Activated CD8-positive, alpha-beta memory T cell treated with anti-CD3 and anti-CD28 coated beads for 1 hour (primary cell): ENCODE data around the gene NHP2.
"Not testable (repeated sequence)": the region's sequence is repeated elsewhere in the genome, so short reads cannot be mapped to it uniquely, and the experiment has no call there.

Experiments
- DNase-seq, 2 donors: peaks; one replicate each; pipeline ENCODE4 v3.0.0-alpha.2; 2020; ENCODE audit warnings: low read depth in 1 of 2; ENCODE audit errors: extremely low read depth in 1 of 2

Gene NHP2

GRCh38 chr5:178131446-178131996 is 22.2 kb downstream of the NHP2 start:
- DNase-seq = no peak

- peak in 1 of 2 donors; percentile 72 for DNase-seq
Observed at GRCh38 chr5:178130576-178131445, 22.9 kb downstream of the NHP2 start, which contains the start of gene RMND5B. Gene RMND5B (plus strand): TSS chr5:178131014. CDS start chr5:178138120, 7,106 bp downstream.

GRCh38 chr5:178130234-178130575 is 23.5 kb downstream of the NHP2 start:
- DNase-seq = not testable (repeated sequence)

- DNase-seq = no peak
Observed at GRCh38 chr5:178129296-178129695, 24.4 kb downstream of the NHP2 start.

- not testable (repeated sequence) for DNase-seq
Observed at GRCh38 chr5:178127300-178128009, 26.2 kb downstream of the NHP2 start.

- no peak for DNase-seq
Observed at GRCh38 chr5:178126556-178126955, 27.1 kb downstream of the NHP2 start.

- DNase-seq = no peak
Observed at GRCh38 chr5:178125253-178125906, 28.3 kb downstream of the NHP2 start.

GRCh38 chr5:178123966-178124925 is 29.4 kb downstream of the NHP2 start:
- no peak for DNase-seq

- DNase-seq = no peak
Observed at GRCh38 chr5:178123094-178123965, 30.4 kb downstream of the NHP2 start.

- no peak for DNase-seq
Observed at GRCh38 chr5:178122346-178122745, 31.3 kb downstream of the NHP2 start.

GRCh38 chr5:178121391-178122276 is 32.1 kb downstream of the NHP2 start:
- DNase-seq = no peak

- peak; percentile 63 to 69 for DNase-seq
Observed at GRCh38 chr5:178120607-178121357, 32.9 kb downstream of the NHP2 start.

- no peak for DNase-seq
Observed at GRCh38 chr5:178119915-178120606, 33.6 kb downstream of the NHP2 start.

GRCh38 chr5:178117923-178118701 is 35.6 kb downstream of the NHP2 start:
- DNase-seq = no peak

- DNase-seq = peak; percentile 53 to 66
Observed at GRCh38 chr5:178116143-178116885, 37.4 kb downstream of the NHP2 start.
